K562 (cell line): Measurements from ENCODE around the gene PKD1L1. TPM values are rescaled to one million over a fixed set of nuclear protein-coding genes. Genes with fewer than 3 reads are reported as not detected.

Experiments used
- ATAC-seq: fragments of 200-7000 bp; cut with Tn5 transposase; 3 replicates; pipeline ENCODE4 v1.9.1; 2020; ENCODE audit warnings: moderate library complexity
- BruUV-seq: library from RNA; stranded (reverse); fragments of 400-500 nt; replicated peaks from 2 replicates; lab custom pipeline; 2021; lab: Mats Ljungman, UMichigan
- CTCF ChIA-PET: fragments of 300-600 bp; formaldehyde crosslinking; extraction: SDS; loops from one replicate; lab custom pipeline; 2021; ENCODE audit warnings: low intra/inter-chr PET ratio; lab: Yijun Ruan, JAX
- POLR2A ChIA-PET: fragments of 300-600, 350-650 bp; sonication (Branson Sonifier 250); formaldehyde crosslinking; extraction: SDS; loops from one replicate; lab custom pipeline; 2021; ENCODE audit warnings: antibody characterized with exemption, inconsistent platforms; lab: Yijun Ruan, JAX
- DNase-seq, 4 experiments: peaks; one replicate each; pipeline versions ENCODE4 v3.0.0 to v3.0.0-alpha.2; 2011 to 2018; ENCODE audit warnings: low spot score in 3 of 4, mixed read lengths in 3 of 4; ENCODE audit errors: extremely low read depth in 1 of 4
- FAIRE-seq: peaks from 2 replicates; lab custom pipeline; 2011; peaks lifted over from hg19 to GRCh38; lab: Jason Lieb, UNC
- H2AFZ ChIP-seq: 2 replicates; pipeline ENCODE4 v1.6.0; 2011; ENCODE audit warnings: low read depth, low read length, control low read depth, inconsistent platforms
- H3K27ac ChIP-seq: fragments of 200-600 bp; 3 replicates; pipeline ENCODE4 v1.8.0; 2011; ENCODE audit warnings: low read depth, mild to moderate bottlenecking, control low read depth, inconsistent platforms, low read length, moderate library complexity, mixed read lengths; ENCODE audit errors: extremely low read depth
- H3K27me3 ChIP-seq, 2 experiments: fragments of 300-600 bp in 1 of 2; 2 replicates in 1 of 2; 3 replicates in 1 of 2; pipeline versions ENCODE4 v1.6.0 to v1.8.0; 2011; ENCODE audit warnings: inconsistent platforms in 2 of 2, low read length in 2 of 2, mild to moderate bottlenecking in 1 of 2, mixed read lengths in 1 of 2, moderate library complexity in 1 of 2; ENCODE audit not compliant: control insufficient read depth in 2 of 2, insufficient read depth in 2 of 2
- H3K36me3 ChIP-seq: fragments of 300-600 bp; 3 replicates; pipeline ENCODE4 v1.8.0; 2011; ENCODE audit warnings: mild to moderate bottlenecking, low read length, inconsistent platforms; ENCODE audit not compliant: control insufficient read depth, insufficient read depth
- H3K4me1 ChIP-seq, 2 experiments: fragments of 200-600 bp in 1 of 2; replicated peaks in 1 of 2; 2 replicates in 1 of 2; 3 replicates in 1 of 2; pipeline versions ENCODE4 v1.5.1 to v1.8.0; 2011; ENCODE audit warnings: inconsistent platforms in 2 of 2, low read length in 2 of 2, mild to moderate bottlenecking in 1 of 2, mixed read lengths in 1 of 2, moderate library complexity in 1 of 2; ENCODE audit not compliant: control insufficient read depth in 2 of 2, insufficient read depth in 2 of 2
- H3K4me2 ChIP-seq: 2 replicates; pipeline ENCODE4 v1.6.1; 2011; ENCODE audit warnings: low read length, control low read depth, inconsistent platforms, mixed read lengths; ENCODE audit not compliant: insufficient read depth
- H3K4me3 ChIP-seq: fragments of 200-600 bp; sonication (generic), shearing (Covaris generic); 2 replicates; pipeline ENCODE4 v1.5.1; 2016; ENCODE audit warnings: control low read depth, inconsistent platforms
- H3K79me2 ChIP-seq: fragments of 200-600 bp; 3 replicates; pipeline ENCODE4 v1.8.0; 2011; ENCODE audit warnings: low read length, inconsistent platforms; ENCODE audit not compliant: control insufficient read depth, insufficient read depth
- H3K9ac ChIP-seq, 2 experiments: 2 replicates each; pipeline versions ENCODE4 v1.6.0 to v1.6.1; 2011; ENCODE audit warnings: low read depth in 2 of 2, low read length in 2 of 2, control low read depth in 1 of 2, inconsistent platforms in 1 of 2, mild to moderate bottlenecking in 1 of 2, mixed read lengths in 1 of 2; ENCODE audit not compliant: insufficient read depth in 1 of 2
- H3K9me1 ChIP-seq: one replicate; pipeline ENCODE4 v1.6.0; 2011; ENCODE audit warnings: inconsistent platforms, mild to moderate bottlenecking, low read length, moderate library complexity; ENCODE audit not compliant: control insufficient read depth, insufficient read depth
- H3K9me3 ChIP-seq: replicated peaks from 2 replicates; pipeline ENCODE4 v1.5.1; 2011; ENCODE audit warnings: low read depth, low read length, inconsistent platforms; ENCODE audit not compliant: control insufficient read depth, insufficient read depth
- H4K20me1 ChIP-seq: replicated peaks from 2 replicates; pipeline ENCODE4 v1.6.1; 2011; ENCODE audit warnings: low read length, inconsistent platforms, mixed read lengths; ENCODE audit not compliant: control insufficient read depth, insufficient read depth
- BACH1 ChIP-seq: fragments of 200-800 bp; sonication (Bioruptor generic); IDR thresholded peaks from 2 replicates; pipeline ENCODE4 v1.6.1; 2016; ENCODE audit warnings: missing genetic modification characterization, missing compliant biosample characterization
- CREB1 ChIP-seq, 2 experiments: sonication (generic) in 1 of 2; formaldehyde crosslinking in 1 of 2; IDR thresholded peaks; 2 replicates each; pipeline versions ENCODE4 v1.6.1 to v1.8.0; 2012 to 2022; ENCODE audit warnings: inconsistent platforms in 1 of 2, mild to moderate bottlenecking in 1 of 2, missing genetic modification reagents in 1 of 2, moderate library complexity in 1 of 2
- ETV1 ChIP-seq: fragments of 450-650 bp; conservative IDR thresholded peaks from 2 replicates; pipeline ENCODE4 v1.6.1; 2016; ENCODE audit warnings: missing genetic modification characterization, control low read depth, low read depth, missing compliant biosample characterization
- LCOR ChIP-seq: sonication (generic); formaldehyde crosslinking; IDR thresholded peaks from 2 replicates; pipeline ENCODE4 v1.8.0; 2022; ENCODE audit warnings: mild to moderate bottlenecking, missing genetic modification reagents
- MTA2 ChIP-seq: fragments of 450-650 bp; IDR thresholded peaks from 2 replicates; pipeline ENCODE4 v1.6.1; 2016; ENCODE audit warnings: low read depth
- NR2C1 ChIP-seq, 2 experiments: fragments of 450-650 bp; IDR thresholded peaks; 2 replicates each; pipeline ENCODE4 v1.6.1; 2017; ENCODE audit warnings: mild to moderate bottlenecking in 2 of 2, antibody characterized with exemption in 1 of 2, inconsistent platforms in 1 of 2, missing compliant biosample characterization in 1 of 2, missing genetic modification characterization in 1 of 2
- SRF ChIP-seq, 2 experiments: fragments of 250-450, 450-650 bp in 1 of 2; sonication (Bioruptor Pico) in 1 of 2; sonication (generic) in 1 of 2; formaldehyde crosslinking; IDR thresholded peaks; 2 replicates each; pipeline versions ENCODE4 v1.5.0 to v1.5.1; 2020 to 2022; ENCODE audit warnings: mild to moderate bottlenecking in 1 of 2, missing genetic modification reagents in 1 of 2
- ZNF121 ChIP-seq: sonication (generic); formaldehyde crosslinking; conservative IDR thresholded peaks from 2 replicates; pipeline ENCODE4 v1.8.0; 2022; ENCODE audit warnings: missing genetic modification reagents
- ZNF717 ChIP-seq: fragments of 250-450 bp; sonication (Bioruptor Pico); IDR thresholded peaks from 2 replicates; pipeline ENCODE4 v1.5.0; 2021
- in situ Hi-C: fragments of 300-500 bp; cut with MboI; formaldehyde crosslinking; loops from 4 replicates; pipeline ENCODE4 v1.15.0; 2018; ENCODE audit warnings: inconsistent platforms, mixed read lengths
- intact Hi-C: fragments of 100-400 bp; cut with micrococcal nuclease; formaldehyde crosslinking; loops from 2 replicates; pipeline ENCODE4 v1.14.2; 2022
- polyA plus RNA-seq, 8 experiments: library from polyadenylated mRNA; depleted of rRNA in 4 of 8; stranded (reverse) in 5 of 8; unstranded in 3 of 8; fragments of >200 nt; fragmentation: Nextera tagmentation in 2 of 8; fragmentation: Illumina TruSeq in 1 of 8; extraction: Ambion mirVana in 2 of 8; extraction: Trizol in 1 of 8; gene quantifications; 2 replicates each; pipeline versions ENCODE4 v1.2.1 to v1.2.3, GENCODE V29; 2011 to 2014; ENCODE audit warnings: inconsistent platforms in 1 of 8, missing spikeins in 1 of 8
- total RNA-seq, 7 experiments: library from RNA; depleted of rRNA in 6 of 7; stranded (reverse); fragments of >200 nt in 6 of 7; fragmentation: Illumina TruSeq in 2 of 7; extraction: Trizol in 2 of 7; gene quantifications; 2 replicates each; pipeline versions ENCODE4 v1.2.1 to v1.2.3, GENCODE V29; 2011 to 2021; ENCODE audit warnings: low replicate concordance in 1 of 7
- TF ChIP-seq, protein P1 (sequence below): fragments of 250-450 bp; sonication (Bioruptor Pico); IDR thresholded peaks from 2 replicates; pipeline ENCODE4 v1.5.0; 2020; ENCODE audit warnings: mild to moderate bottlenecking
- TF ChIP-seq, protein P2 (sequence below): fragments of 150-350 bp; IDR thresholded peaks from 2 replicates; pipeline ENCODE4 v1.6.1; 2014; ENCODE audit warnings: low read depth, mild to moderate bottlenecking, low read length, borderline replicate concordance
- TF ChIP-seq, protein P3 (sequence below): fragments of 250-450 bp; sonication (Bioruptor Pico); IDR thresholded peaks from 2 replicates; pipeline ENCODE4 v1.5.0; 2022; ENCODE audit warnings: mild to moderate bottlenecking

The PKD1L1 gene
- total and polyA plus RNA-seq, 9 of the 15 experiments (the other 6 are each of a cell fraction or from before 2014, with no cell fraction given) = 0.01 to 0.02 TPM; not detected in 7

DNA sequence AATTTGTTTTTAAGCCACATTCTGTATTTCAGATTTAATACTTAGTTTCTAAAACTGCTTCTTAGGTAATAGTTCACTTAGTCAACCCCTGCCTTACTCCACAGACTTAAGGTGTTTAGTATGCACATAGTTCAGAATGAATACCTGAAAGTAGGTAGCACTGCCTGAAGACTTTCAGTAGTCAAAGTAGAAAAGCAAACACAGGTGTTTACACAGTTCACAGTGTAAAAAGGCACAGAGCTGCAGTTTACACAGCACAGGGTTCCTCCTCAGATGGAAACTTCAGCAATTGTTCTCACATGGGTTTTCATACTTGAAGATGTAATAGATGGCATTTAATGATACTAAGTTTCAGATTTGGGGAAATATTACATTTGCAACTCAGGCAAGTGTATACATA is 3.1 kb upstream of the PKD1L1 start:
- H3K27me3 ChIP-seq = peaks cover 10 to 33% of the 10 kb centered on the region in 2 experiments; a peak in 4 of 5 replicates
- intact Hi-C loops = no loop called here
- ChIA-PET CTCF (no interaction called here), POLR2A (interaction anchor here (0.6 to 0.8 kb wide), 2 partner anchors 141 to 231 kb away, joined by 3 to 4 read pairs; no protein-coding TSS in a partner anchor)
- DNase-seq = no peak
- no peak for FAIRE-seq
- no peak overlapping the region for H3K27ac ChIP-seq
- H3K4me1 ChIP-seq = no peaks in the 10 kb centered on the region
- H3K9ac ChIP-seq = no peak overlapping the region
- no peak; the same call in 2 of the 3 replicates for ATAC-seq
- no peaks in the 10 kb centered on the region; the same call in 1 of the 2 replicates for H3K9me3 ChIP-seq
- BruUV-seq = no TSS peak
- peaks cover 9% of the 10 kb centered on the region; the same call in 1 of the 3 replicates for H3K36me3 ChIP-seq
- in situ Hi-C loops = no loop called here
- H4K20me1 ChIP-seq = no peaks in the 10 kb centered on the region; the same call in 1 of the 2 replicates
- TF ChIP-seq, protein P1, sequence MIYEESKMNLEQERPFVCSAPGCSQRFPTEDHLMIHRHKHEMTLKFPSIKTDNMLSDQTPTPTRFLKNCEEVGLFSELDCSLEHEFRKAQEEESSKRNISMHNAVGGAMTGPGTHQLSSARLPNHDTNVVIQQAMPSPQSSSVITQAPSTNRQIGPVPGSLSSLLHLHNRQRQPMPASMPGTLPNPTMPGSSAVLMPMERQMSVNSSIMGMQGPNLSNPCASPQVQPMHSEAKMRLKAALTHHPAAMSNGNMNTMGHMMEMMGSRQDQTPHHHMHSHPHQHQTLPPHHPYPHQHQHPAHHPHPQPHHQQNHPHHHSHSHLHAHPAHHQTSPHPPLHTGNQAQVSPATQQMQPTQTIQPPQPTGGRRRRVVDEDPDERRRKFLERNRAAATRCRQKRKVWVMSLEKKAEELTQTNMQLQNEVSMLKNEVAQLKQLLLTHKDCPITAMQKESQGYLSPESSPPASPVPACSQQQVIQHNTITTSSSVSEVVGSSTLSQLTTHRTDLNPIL (CRISPR knock-in tag) = no peak
- TF ChIP-seq ZNF121 (CRISPR knock-in tag) = no peak
- TF ChIP-seq MTA2 = no peak
- TF ChIP-seq BACH1 (tag) = no peak
- no peak for TF ChIP-seq ZNF717 (CRISPR knock-in tag)
- TF ChIP-seq, protein P2, sequence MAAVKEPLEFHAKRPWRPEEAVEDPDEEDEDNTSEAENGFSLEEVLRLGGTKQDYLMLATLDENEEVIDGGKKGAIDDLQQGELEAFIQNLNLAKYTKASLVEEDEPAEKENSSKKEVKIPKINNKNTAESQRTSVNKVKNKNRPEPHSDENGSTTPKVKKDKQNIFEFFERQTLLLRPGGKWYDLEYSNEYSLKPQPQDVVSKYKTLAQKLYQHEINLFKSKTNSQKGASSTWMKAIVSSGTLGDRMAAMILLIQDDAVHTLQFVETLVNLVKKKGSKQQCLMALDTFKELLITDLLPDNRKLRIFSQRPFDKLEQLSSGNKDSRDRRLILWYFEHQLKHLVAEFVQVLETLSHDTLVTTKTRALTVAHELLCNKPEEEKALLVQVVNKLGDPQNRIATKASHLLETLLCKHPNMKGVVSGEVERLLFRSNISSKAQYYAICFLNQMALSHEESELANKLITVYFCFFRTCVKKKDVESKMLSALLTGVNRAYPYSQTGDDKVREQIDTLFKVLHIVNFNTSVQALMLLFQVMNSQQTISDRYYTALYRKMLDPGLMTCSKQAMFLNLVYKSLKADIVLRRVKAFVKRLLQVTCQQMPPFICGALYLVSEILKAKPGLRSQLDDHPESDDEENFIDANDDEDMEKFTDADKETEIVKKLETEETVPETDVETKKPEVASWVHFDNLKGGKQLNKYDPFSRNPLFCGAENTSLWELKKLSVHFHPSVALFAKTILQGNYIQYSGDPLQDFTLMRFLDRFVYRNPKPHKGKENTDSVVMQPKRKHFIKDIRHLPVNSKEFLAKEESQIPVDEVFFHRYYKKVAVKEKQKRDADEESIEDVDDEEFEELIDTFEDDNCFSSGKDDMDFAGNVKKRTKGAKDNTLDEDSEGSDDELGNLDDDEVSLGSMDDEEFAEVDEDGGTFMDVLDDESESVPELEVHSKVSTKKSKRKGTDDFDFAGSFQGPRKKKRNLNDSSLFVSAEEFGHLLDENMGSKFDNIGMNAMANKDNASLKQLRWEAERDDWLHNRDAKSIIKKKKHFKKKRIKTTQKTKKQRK = no peak
- TF ChIP-seq, protein P3, sequence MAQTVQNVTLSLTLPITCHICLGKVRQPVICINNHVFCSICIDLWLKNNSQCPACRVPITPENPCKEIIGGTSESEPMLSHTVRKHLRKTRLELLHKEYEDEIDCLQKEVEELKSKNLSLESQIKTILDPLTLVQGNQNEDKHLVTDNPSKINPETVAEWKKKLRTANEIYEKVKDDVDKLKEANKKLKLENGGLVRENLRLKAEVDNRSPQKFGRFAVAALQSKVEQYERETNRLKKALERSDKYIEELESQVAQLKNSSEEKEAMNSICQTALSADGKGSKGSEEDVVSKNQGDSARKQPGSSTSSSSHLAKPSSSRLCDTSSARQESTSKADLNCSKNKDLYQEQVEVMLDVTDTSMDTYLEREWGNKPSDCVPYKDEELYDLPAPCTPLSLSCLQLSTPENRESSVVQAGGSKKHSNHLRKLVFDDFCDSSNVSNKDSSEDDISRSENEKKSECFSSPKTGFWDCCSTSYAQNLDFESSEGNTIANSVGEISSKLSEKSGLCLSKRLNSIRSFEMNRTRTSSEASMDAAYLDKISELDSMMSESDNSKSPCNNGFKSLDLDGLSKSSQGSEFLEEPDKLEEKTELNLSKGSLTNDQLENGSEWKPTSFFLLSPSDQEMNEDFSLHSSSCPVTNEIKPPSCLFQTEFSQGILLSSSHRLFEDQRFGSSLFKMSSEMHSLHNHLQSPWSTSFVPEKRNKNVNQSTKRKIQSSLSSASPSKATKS (CRISPR knock-in tag) = no peak
- TF ChIP-seq NR2C1 (IDR thresholded peaks at IDR 0.05) = no peak
- TF ChIP-seq NR2C1 (tag; IDR thresholded peaks at IDR 0.05) = no peak
- TF ChIP-seq LCOR (CRISPR knock-in tag) = no peak
- TF ChIP-seq ETV1 = no peak
- TF ChIP-seq SRF (CRISPR knock-in tag; IDR thresholded peaks at IDR 0.05) = no peak
- TF ChIP-seq CREB1 (IDR thresholded peaks at IDR 0.05) = no peak
- no peak for TF ChIP-seq CREB1 (CRISPR knock-in tag; IDR thresholded peaks at IDR 0.05)
- H3K9me1 ChIP-seq = no peaks in the 10 kb centered on the region
- H2AFZ ChIP-seq = no peak overlapping the region
- no peak overlapping the region for H3K4me2 ChIP-seq
- no peaks in the 10 kb centered on the region for H3K79me2 ChIP-seq
- no peak overlapping the region for H3K4me3 ChIP-seq
